ENCODE data around the gene ARNT2.

DNA sequence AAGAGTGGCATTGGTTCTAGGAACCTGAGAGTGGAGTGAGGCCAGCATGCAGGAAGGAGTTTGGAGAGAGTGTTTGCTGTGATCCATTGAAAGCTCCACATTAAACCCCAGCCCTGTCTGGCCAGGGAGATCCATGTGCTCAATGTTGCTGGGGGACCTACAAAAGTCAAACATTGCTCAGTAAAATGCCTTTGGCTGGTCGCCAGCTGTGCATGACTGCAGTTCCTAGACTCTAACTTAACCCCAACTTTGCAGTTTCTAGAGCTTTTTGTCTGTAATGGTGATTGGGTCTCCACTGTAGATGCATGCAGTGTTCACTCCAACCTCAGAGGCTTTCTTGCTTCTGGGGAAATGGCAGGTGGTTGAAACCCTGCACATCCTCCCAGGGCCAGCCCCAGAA, 191.2 kb downstream of the ARNT2 start:
- TF ChIP-seq, protein P1, sequence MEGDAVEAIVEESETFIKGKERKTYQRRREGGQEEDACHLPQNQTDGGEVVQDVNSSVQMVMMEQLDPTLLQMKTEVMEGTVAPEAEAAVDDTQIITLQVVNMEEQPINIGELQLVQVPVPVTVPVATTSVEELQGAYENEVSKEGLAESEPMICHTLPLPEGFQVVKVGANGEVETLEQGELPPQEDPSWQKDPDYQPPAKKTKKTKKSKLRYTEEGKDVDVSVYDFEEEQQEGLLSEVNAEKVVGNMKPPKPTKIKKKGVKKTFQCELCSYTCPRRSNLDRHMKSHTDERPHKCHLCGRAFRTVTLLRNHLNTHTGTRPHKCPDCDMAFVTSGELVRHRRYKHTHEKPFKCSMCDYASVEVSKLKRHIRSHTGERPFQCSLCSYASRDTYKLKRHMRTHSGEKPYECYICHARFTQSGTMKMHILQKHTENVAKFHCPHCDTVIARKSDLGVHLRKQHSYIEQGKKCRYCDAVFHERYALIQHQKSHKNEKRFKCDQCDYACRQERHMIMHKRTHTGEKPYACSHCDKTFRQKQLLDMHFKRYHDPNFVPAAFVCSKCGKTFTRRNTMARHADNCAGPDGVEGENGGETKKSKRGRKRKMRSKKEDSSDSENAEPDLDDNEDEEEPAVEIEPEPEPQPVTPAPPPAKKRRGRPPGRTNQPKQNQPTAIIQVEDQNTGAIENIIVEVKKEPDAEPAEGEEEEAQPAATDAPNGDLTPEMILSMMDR (IDR thresholded peaks at IDR 0.05): no peak
- no peak for TF ChIP-seq RAD21 (conservative IDR thresholded peaks at IDR 0.05 in 1 of 2, IDR thresholded peaks at IDR 0.05 in 1 of 2)
- TF ChIP-seq, protein P2, sequence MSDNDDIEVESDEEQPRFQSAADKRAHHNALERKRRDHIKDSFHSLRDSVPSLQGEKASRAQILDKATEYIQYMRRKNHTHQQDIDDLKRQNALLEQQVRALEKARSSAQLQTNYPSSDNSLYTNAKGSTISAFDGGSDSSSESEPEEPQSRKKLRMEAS (IDR thresholded peaks at IDR 0.05): no peak
- no peak for TF ChIP-seq MAFK (IDR thresholded peaks at IDR 0.05; ENCODE audit: partially characterized antibody)

All from A549 (cell line).